Measurements from ENCODE around the gene GJB5. TPM values are rescaled to one million over a fixed set of nuclear protein-coding genes. Genes with fewer than 3 reads are reported as not detected.

Gene GJB5
- total RNA-seq, 1 donor from 2014 or later = not detected

DNA sequence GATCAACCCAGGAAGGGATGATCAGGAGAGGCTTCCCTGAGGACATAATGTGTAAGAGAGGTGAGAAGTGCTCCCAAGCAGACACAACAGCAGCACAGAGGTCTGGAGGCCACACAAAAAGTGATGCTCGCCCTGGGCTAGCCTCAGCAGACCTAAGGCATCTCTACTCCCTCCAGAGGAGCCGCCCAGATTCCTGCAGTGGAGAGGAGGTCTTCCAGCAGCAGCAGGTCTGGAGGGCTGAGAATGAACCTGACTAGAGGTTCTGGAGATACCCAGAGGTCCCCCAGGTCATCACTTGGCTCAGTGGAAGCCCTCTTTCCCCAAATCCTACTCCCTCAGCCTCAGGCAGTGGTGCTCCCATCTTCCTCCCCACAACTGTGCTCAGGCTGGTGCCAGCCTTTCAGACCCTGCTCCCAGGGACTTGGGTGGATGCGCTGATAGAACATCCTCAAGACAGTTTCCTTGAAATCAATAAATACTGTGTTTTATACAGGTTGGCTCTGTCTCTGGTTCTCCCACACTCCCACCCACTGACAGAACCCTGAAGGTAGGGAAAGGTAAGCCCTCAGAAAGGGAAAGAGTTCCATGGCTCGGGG, 31.1 kb downstream of the GJB5 start:
- no peak for ATAC-seq (ENCODE audit: poor library complexity)
- intact Hi-C loops (cut with DNase I) = loop anchor here (2.0 to 5.0 kb wide), 2 partner anchors 67 to 81 kb away; no protein-coding TSS in a partner anchor
- DNase-seq = no peak

DNA sequence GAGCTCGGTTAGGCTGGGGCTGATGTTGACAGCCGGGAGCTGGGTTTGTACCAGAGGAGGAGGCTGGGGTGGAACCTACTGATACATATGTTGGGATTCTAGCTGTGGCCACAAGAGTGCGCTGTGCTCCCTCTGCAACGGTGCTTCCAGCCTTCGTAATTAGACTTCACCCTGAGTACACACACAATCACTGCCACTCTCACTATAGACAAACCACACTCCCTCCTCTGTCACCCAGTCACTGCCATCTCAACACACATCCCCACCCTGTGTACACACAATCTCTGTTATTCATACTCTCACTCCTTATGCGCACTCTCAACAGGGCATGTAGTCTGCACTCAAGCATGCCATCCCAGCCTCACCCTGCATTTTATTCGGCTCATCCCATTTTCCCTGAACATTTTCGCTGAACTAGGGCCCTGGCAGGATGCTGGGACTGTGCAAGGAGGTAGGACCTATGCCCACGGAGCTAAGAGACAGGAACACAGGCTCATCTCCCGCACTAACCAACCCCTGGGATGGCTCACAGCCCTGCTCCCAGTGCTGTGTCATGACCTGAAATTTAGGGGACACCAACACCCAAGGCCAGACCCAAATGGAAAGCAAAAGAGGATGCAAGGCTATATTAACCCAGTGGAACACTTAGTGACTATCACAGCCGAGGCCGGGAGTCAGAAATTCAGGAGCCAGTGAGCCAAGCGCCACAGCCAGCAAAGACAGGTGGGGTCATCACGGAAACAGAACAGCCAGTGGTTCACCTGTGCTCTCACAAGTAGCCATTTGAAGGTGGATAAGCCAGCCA, 31.9 kb downstream of the GJB5 start:
- ATAC-seq (ENCODE audit: poor library complexity) = peak; percentile 90
- intact Hi-C loops (cut with DNase I) = loop anchor here (2.0 to 5.0 kb wide), 2 partner anchors 66 to 81 kb away; no protein-coding TSS in a partner anchor
- peak; percentile 77 for DNase-seq

DNA sequence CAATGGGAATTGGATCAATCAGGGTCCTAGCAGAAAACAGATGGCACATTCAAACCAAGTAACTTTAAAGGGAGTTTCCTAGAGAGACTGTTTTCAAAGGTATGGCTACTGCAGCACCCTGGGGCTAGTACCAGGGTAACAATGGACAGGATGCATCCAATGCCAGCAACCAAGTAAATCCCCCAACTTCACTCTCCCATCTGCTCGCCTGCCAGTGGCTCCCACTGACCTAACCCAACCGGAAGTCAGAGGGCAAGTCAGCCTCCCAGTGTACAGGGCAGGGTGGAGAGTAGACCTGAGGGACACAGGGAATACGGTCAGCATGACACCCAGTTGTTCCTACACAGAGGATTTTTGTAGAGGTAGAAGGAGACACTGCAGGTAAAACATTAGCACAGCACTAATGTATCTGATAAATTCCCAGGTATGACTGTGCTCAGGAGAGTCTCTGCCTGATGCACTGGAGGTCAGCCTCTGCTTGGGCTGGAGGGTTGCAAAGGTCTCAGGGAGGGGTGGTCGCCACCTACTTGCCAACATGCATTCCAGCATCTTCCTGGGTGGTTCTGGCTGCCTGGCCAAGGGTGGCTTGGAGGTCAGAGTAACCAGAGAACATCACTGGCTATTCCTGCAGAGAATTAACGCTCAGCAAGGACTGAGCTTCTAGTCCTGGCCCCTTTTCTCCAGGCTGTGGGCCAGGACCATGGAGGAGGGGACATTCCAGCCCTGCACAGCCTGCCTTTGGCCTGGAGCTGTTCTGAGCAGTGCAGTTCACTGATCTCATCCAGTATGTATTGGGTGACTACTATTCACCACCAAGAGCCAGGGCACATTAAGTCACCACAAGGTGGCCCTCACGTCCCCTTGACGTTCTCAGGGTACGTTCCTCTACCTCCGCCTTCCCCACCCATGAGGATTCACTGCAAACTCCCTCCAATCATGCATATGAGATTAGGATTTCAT, 32.9 kb downstream of the GJB5 start:
- no peak for ATAC-seq (ENCODE audit: poor library complexity)
- intact Hi-C loops (cut with DNase I) = loop anchor here (2.0 to 5.0 kb wide), 2 partner anchors 65 to 80 kb away; no protein-coding TSS in a partner anchor
- DNase-seq = no peak

DNA sequence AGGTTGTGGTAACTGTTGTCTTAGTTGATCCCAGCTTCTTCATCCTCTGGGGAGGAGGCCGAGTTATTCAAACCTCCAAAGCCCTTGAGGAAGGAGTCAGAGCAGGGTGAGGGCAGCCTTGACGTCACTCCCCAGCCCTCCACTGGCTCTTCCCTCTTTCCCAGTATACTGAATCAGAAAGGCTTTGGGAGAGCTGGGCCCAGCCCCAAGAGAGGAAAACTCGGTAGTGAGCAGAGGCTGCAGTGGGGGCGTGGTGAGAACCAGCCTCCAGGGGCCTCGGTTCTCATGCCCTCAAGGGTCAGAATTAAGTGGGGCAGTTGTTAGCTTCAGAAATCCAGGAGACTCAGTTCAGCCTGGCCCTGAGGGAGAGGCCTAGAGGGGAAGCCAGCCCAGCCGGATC, 36.1 kb downstream of the GJB5 start:
- intact Hi-C loops (cut with DNase I) = no loop called here
- peak; percentile 71 for DNase-seq
- peak; percentile 32 for ATAC-seq (ENCODE audit: poor library complexity)

DNA sequence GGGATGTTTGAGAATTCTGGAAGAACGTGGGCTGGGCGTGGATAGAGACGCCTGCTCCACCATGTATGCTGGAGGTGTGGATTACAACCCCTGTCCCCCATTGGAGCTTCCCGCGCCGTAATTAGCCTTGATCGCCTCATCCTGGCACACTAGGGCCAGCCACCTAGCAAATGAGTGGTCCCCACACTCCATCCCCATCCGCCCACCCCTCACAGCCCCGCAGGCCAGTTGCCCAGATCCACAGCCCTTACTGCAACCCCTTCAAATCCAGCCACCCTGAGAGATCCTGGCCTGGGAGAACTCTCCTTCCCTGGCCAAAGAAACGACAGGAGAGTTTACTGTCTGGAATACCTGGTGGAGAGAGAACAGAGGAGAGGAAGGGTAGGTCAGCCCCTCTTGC, 37.6 kb downstream of the GJB5 start:
- intact Hi-C loops (cut with DNase I) = no loop called here
- no peak for DNase-seq
- no peak for ATAC-seq (ENCODE audit: poor library complexity)

DNA sequence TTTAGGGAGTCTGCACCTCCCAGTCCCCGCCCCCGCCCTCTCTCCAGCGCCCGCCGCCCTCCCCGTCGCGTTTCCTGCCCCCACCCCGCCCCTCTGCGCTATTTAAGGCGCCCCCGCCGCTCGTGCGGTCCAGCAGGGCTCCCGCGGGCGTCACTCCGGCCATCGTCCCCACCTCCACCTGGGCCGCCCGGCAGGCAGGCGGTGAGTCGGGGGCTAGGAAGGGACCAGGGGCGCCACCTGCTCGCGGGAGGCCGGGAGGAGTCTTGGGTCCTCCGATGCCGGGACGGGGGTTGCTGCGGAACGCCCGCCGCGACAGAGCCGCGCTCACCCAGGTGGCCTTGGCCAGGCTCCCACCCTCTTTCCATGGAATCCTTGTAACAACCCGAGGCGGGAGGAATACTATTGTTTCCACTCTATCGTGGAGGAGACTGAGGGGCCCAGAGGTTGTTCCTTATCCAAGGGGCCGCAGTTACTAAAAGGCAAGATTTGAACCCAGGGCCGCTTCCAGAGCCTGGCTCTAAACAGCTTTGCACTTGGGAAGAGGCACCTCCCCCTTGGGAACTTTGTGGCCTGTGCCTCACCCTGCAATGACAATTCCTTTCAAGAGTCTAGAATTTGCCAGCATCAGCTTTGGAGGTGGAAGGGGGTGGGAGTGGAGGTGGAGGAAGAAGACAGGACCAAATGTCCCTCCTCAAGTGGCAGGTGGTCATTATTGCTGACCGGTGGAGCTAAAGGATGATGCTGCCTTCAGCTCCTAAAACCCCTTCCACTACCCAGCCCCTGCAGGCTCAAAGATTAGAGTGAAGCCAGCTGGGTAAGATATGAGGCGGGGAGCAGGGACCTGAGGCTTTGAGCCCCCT, 38.3 kb downstream of the GJB5 start, which contains the start of gene GJA4:
Gene GJA4, plus strand, starts transcription at position 132 of the 860 bp plus-strand sequence. CDS start 1,215 bp downstream, outside the sequence.
- intact Hi-C loops (cut with DNase I) = no loop called here
- DNase-seq = peak; percentile 53

DNA sequence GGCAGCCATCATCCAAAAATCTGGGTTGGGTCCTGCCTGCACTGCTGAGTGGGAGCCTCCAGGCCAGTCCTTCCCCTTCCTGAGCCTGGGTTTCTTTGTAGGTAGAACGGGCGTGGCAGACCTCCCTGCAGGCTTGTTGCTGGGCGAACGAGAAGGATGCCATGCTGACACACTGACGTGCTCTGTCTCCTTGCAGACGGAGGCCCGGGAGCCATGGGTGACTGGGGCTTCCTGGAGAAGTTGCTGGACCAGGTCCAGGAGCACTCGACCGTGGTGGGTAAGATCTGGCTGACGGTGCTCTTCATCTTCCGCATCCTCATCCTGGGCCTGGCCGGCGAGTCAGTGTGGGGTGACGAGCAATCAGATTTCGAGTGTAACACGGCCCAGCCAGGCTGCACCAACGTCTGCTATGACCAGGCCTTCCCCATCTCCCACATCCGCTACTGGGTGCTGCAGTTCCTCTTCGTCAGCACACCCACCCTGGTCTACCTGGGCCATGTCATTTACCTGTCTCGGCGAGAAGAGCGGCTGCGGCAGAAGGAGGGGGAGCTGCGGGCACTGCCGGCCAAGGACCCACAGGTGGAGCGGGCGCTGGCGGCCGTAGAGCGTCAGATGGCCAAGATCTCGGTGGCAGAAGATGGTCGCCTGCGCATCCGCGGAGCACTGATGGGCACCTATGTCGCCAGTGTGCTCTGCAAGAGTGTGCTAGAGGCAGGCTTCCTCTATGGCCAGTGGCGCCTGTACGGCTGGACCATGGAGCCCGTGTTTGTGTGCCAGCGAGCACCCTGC, 39.3 kb downstream of the GJB5 start:
- intact Hi-C loops (cut with DNase I) = no loop called here
- ATAC-seq (ENCODE audit: poor library complexity) = no peak
- DNase-seq = no peak

More for the DNA sequence above, 38.3 kb downstream of the GJB5 start, which contains the start of gene GJA4:
- peak; percentile 34 for ATAC-seq (ENCODE audit: poor library complexity)

DNA sequence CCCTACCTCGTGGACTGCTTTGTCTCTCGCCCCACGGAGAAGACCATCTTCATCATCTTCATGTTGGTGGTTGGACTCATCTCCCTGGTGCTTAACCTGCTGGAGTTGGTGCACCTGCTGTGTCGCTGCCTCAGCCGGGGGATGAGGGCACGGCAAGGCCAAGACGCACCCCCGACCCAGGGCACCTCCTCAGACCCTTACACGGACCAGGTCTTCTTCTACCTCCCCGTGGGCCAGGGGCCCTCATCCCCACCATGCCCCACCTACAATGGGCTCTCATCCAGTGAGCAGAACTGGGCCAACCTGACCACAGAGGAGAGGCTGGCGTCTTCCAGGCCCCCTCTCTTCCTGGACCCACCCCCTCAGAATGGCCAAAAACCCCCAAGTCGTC, 39.9 kb downstream of the GJB5 start:
- intact Hi-C loops (cut with DNase I) = no loop called here
- ATAC-seq (ENCODE audit: poor library complexity) (no peak), DNase-seq (no peak)

DNA sequence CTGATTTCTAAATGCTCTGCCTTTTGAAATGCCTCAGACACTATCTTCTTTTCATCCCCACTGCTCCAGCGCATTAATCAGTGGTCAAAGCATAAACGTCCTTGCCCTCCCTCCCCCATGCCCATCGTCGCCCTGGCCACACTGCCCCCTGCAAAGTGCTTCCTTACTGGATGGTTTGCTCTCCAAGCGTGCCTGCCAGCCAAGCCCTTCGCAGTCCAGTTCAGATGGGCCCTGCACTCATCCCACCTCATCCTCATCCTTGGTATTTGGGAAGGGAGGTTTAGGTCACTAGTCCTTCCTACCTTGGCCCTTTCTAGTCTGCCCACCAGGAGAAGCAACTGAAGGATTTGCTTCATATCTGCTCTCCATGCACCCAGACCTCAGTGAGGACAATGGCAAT, 41.1 kb downstream of the GJB5 start:
- ATAC-seq (ENCODE audit: poor library complexity) = no peak
- intact Hi-C loops (cut with DNase I) = no loop called here
- no peak for DNase-seq

DNA sequence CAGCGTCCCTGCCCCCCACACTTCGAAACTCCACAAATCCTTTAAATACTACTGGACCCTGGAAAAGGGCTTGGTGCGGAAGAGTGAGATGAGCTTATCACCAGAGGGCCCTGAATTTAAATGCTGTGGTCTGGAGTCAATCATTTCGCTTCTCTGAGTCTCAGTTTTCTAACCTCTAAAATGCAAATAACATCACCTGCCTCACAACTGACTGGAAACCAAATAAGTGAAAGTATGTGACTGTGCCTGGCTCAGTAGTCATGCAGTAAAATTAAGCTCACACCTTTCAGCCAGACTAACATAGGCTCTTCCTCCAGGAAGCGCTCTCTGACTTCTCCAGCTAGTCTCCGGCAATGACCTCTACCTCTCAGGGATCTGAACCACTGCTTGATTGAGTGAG, 42.1 kb downstream of the GJB5 start:
- ATAC-seq (ENCODE audit: poor library complexity) (no peak), DNase-seq (no peak)
- intact Hi-C loops (cut with DNase I) = no loop called here

DNA sequence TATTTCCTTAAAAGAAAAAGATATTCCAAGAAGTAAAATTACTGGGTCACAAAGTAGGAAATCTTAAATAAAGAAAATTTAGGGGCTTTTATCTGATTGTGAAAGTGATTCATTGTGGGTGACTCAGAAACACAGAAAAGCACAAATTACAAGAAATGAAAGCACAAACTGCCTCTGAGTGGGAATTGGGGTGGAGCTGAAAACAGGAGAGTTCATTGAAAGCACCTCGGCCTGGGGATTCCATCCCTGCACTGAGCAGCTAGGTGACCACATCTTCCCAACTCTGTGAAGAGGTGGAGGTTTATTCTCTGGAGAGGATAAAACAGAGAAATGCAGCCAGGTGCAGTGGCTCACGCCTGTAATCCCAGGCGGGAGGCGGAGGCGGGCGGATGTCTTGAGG, 45.4 kb downstream of the GJB5 start:
- ATAC-seq (ENCODE audit: poor library complexity) = no peak
- DNase-seq = no peak
- intact Hi-C loops (cut with DNase I) = no loop called here

DNA sequence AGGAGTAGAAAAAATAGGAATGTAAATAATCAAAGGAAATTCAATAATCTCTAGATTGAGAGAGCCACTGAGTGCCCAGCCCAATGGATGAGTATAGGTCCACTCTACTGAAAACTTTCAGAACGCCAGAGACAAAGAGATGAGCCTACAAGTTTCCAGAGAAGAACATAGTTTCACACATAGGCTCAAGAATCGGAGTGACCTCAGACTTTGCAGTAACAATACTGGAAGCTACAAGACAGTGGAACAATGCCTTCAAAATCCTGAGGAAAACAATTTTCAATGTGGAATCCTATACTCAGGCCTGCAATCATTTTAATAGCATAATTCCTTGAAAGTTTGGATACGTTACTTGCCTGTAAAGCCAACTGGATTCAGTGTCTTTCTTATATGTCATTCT, 48.9 kb downstream of the GJB5 start:
- DNase-seq = no peak
- no peak for ATAC-seq (ENCODE audit: poor library complexity)
- intact Hi-C loops (cut with DNase I) = no loop called here

DNA sequence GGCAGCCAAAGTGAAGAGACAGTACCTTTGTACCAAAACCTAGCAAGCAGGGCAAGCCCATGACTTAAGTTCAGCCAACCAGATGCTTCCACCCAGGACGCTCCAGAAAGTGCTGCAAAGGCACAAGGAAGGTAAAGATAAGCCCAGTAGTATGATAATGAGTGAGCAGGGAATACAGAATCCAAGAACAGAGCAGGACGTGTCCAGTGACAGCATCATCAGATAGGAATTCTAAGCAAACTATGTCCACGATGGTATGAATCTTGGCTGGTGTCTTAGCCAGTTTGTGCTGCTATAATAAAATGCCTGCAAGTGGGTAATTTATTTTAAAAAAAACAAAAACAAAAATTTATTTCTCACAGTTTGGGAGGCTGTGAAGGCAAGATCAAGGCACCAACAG, 51.5 kb downstream of the GJB5 start:
- DNase-seq (no peak), ATAC-seq (ENCODE audit: poor library complexity) (no peak)
- intact Hi-C loops (cut with DNase I) = no loop called here

Other genes with a start within 250 kb of the GJB5 start
- not detected for gene GJB4, start 4.7 kb downstream of the GJB5 start, total RNA-seq
- gene GJB3, start 26.2 kb downstream of the GJB5 start, total RNA-seq = not detected
- 20.9 TPM for gene GJA4, start 38.0 kb downstream of the GJB5 start, total RNA-seq
- 35.9 TPM for gene SMIM12, start 104.7 kb downstream of the GJB5 start, total RNA-seq
- 0.08 TPM for gene DLGAP3, start 174.6 kb downstream of the GJB5 start, total RNA-seq
- gene TMEM35B, start 230.3 kb downstream of the GJB5 start, total RNA-seq = 9.0 TPM